Astrocyte of the spinal cord (primary cell): Measurements from ENCODE around the gene BRD4.

Source experiments
- DNase-seq: peaks from one replicate; pipeline ENCODE4 v3.0.0; 2011; ENCODE audit warnings: low read depth, low spot score
- H3K4me3 ChIP-seq: 2 replicates; pipeline ENCODE4 v1.5.1; 2011; ENCODE audit warnings: low read depth, mild to moderate bottlenecking, low read length, moderate library complexity
- CTCF ChIP-seq: IDR thresholded peaks from 2 replicates; pipeline ENCODE4 v1.5.1; 2012; ENCODE audit warnings: low read depth, mild to moderate bottlenecking, low read length, inconsistent platforms
- in situ Hi-C: cut with HindIII; loops from 2 replicates; pipeline ENCODE4 v1.10.0; 2017; ENCODE audit warnings: low sequenced_read_pairs

Gene BRD4

GRCh38 chr19:15274477-15274876 is 57.9 kb downstream of the BRD4 start:
- no peak overlapping the region for H3K4me3 ChIP-seq
- no peak for DNase-seq
- in situ Hi-C loops, result no loop called here
- no peak for TF ChIP-seq CTCF

- no peak overlapping the region for H3K4me3 ChIP-seq
- in situ Hi-C loops, result no loop called here
- no peak for DNase-seq
- no peak for TF ChIP-seq CTCF
Observed at GRCh38 chr19:15269806-15270205, 62.5 kb downstream of the BRD4 start.

- no peak overlapping the region for H3K4me3 ChIP-seq
- no peak for DNase-seq
- in situ Hi-C loops, result no loop called here
- TF ChIP-seq CTCF, result no peak
Observed at GRCh38 chr19:15268928-15269253, 63.4 kb downstream of the BRD4 start.

- no peak for DNase-seq
- H3K4me3 ChIP-seq, result no peak overlapping the region
- no peak for TF ChIP-seq CTCF
- in situ Hi-C loops, result no loop called here
Observed at GRCh38 chr19:15268192-15268927, 64.0 kb downstream of the BRD4 start.

GRCh38 chr19:15266683-15267082 is 65.7 kb downstream of the BRD4 start:
- TF ChIP-seq CTCF, result no peak
- no peak for DNase-seq
- H3K4me3 ChIP-seq, result no peak overlapping the region
- in situ Hi-C loops, result no loop called here

GRCh38 chr19:15265850-15266248 is 66.5 kb downstream of the BRD4 start:
- in situ Hi-C loops, result no loop called here
- no peak overlapping the region for H3K4me3 ChIP-seq
- DNase-seq, result peak; percentile 99
- no peak for TF ChIP-seq CTCF
